Measurements from ENCODE around the gene TRDN. TPM values are rescaled to one million over a fixed set of nuclear protein-coding genes. Genes with fewer than 3 reads are reported as not detected.

TRDN gene
- total RNA-seq, 1 experiment from 2014 or later = 39.8 TPM

GRCh38 chr6:123655521-123656306 lies 19.0 kb upstream of the TRDN start:
- CTCF ChIA-PET = interaction anchor here (1.2 kb wide), 1 partner anchor 60 kb away, joined by 4 read pairs; no protein-coding TSS in a partner anchor

More at GRCh38 chr6:123655521-123656306, 19.0 kb upstream of the TRDN start:
- no peaks in the 10 kb centered on the region for H3K36me3 Mint-ChIP-seq
- no peak for ATAC-seq
- no peaks in the 10 kb centered on the region for H3K27me3 Mint-ChIP-seq (ENCODE audit: low read depth)
- no peak overlapping the region for H3K27ac Mint-ChIP-seq
- 0 out of 2 replicates have a peak, but pooled peaks cover 2% of the 10 kb centered on the region for H3K4me1 Mint-ChIP-seq
- 0 out of 2 replicates have a peak, but pooled peaks cover 3% of the 10 kb centered on the region for H3K9me3 Mint-ChIP-seq
- TF ChIP-seq ZBTB43 (CRISPR knock-in tag; IDR thresholded peaks at IDR 0.05) (no peak), ZNF121 (CRISPR knock-in tag; IDR thresholded peaks at IDR 0.05) (no peak), ZNF532 (CRISPR knock-in tag; IDR thresholded peaks at IDR 0.05; ENCODE audit: borderline replicate concordance) (no peak), FOXJ3 (CRISPR knock-in tag; IDR thresholded peaks at IDR 0.05; ENCODE audit: borderline replicate concordance) (no peak), RELA (CRISPR knock-in tag; IDR thresholded peaks at IDR 0.05; ENCODE audit: borderline replicate concordance) (no peak), FOXP1 (CRISPR knock-in tag; IDR thresholded peaks at IDR 0.05; ENCODE audit: borderline replicate concordance) (no peak), PRRX2 (CRISPR knock-in tag; IDR thresholded peaks at IDR 0.05) (no peak), PRDM15 (CRISPR knock-in tag; IDR thresholded peaks at IDR 0.05) (no peak), ZNF671 (CRISPR knock-in tag; IDR thresholded peaks at IDR 0.05) (no peak), TEAD1 (CRISPR knock-in tag; IDR thresholded peaks at IDR 0.05) (no peak), NFYB (CRISPR knock-in tag; conservative IDR thresholded peaks at IDR 0.05; ENCODE audit: low read depth) (no peak), HMGA2 (CRISPR knock-in tag; IDR thresholded peaks at IDR 0.05) (no peak), ZNF425 (CRISPR knock-in tag; conservative IDR thresholded peaks at IDR 0.05) (no peak), ATF2 (CRISPR knock-in tag; IDR thresholded peaks at IDR 0.05; ENCODE audit: borderline replicate concordance, low read depth) (no peak)
- no peak for DNase-seq (ENCODE audit: low spot score)
- POLR2A ChIA-PET = no interaction called here
- no peak overlapping the region for H3K4me3 Mint-ChIP-seq
